HepG2 (cell line): ENCODE measurements around the gene TBX6. TPM values are rescaled to one million over a fixed set of nuclear protein-coding genes. Genes with fewer than 3 reads are reported as not detected.

Experiments used
- KLF16 ChIP-seq, 2 experiments: sonication (generic) in 1 of 2; formaldehyde crosslinking in 1 of 2; IDR thresholded peaks; 2 replicates each; pipeline versions ENCODE4 v1.6.1 to v1.8.0; 2016 to 2023; ENCODE audit warnings: missing genetic modification reagents in 2 of 2, missing compliant biosample characterization in 1 of 2
- RAD21 ChIP-seq: fragments of 450-650 bp; formaldehyde crosslinking; IDR thresholded peaks from 2 replicates; pipeline ENCODE4 v1.5.0; 2020; ENCODE audit warnings: mild to moderate bottlenecking
- RELA ChIP-seq: sonication (generic); formaldehyde crosslinking; IDR thresholded peaks from 2 replicates; pipeline ENCODE4 v1.4.0; 2020; ENCODE audit warnings: missing genetic modification reagents
- SIN3A ChIP-seq: IDR thresholded peaks from 2 replicates; pipeline ENCODE4 v1.6.1; 2011; ENCODE audit warnings: low read depth, mild to moderate bottlenecking, control low read depth, low read length, borderline replicate concordance
- SP1 ChIP-seq, 2 experiments: fragments of 450-650 bp in 1 of 2; sonication (generic) in 1 of 2; formaldehyde crosslinking in 1 of 2; IDR thresholded peaks; 2 replicates each; pipeline versions ENCODE4 v1.4.0 to v1.6.1; 2016 to 2020; ENCODE audit warnings: missing genetic modification reagents in 1 of 2
- TAF1 ChIP-seq: sonication (generic); formaldehyde crosslinking; IDR thresholded peaks from 2 replicates; pipeline ENCODE4 v1.4.0; 2020; ENCODE audit warnings: missing genetic modification reagents
- THAP8 ChIP-seq: sonication (generic); formaldehyde crosslinking; IDR thresholded peaks from 2 replicates; pipeline ENCODE4 v1.5.1; 2020; ENCODE audit warnings: missing genetic modification reagents, mild to moderate bottlenecking, borderline replicate concordance
- ZBTB33 ChIP-seq: sonication (generic); formaldehyde crosslinking; IDR thresholded peaks from 2 replicates; pipeline ENCODE4 v1.4.0; 2020; ENCODE audit warnings: missing genetic modification reagents
- ZC3H13 ChIP-seq: sonication (generic); formaldehyde crosslinking; IDR thresholded peaks from 2 replicates; pipeline ENCODE4 v1.8.1; 2023; ENCODE audit warnings: mild to moderate bottlenecking, missing genetic modification reagents, moderate library complexity
- ZNF484 ChIP-seq: sonication (generic); formaldehyde crosslinking; IDR thresholded peaks from 2 replicates; pipeline ENCODE4 v1.5.1; 2020; ENCODE audit warnings: mild to moderate bottlenecking, low read depth, missing genetic modification reagents, borderline replicate concordance
- ZNF512 ChIP-seq: sonication (generic); formaldehyde crosslinking; IDR thresholded peaks from 2 replicates; pipeline ENCODE4 v1.4.0; 2020; ENCODE audit warnings: mild to moderate bottlenecking, missing genetic modification reagents
- ZNF530 ChIP-seq: sonication (generic); formaldehyde crosslinking; IDR thresholded peaks from 2 replicates; pipeline ENCODE4 v1.5.0; 2020; ENCODE audit warnings: low read depth, mild to moderate bottlenecking, missing genetic modification reagents
- ZNF678 ChIP-seq: sonication (generic); formaldehyde crosslinking; IDR thresholded peaks from 2 replicates; pipeline ENCODE4 v1.4.0; 2020; ENCODE audit warnings: mild to moderate bottlenecking, missing genetic modification reagents
- polyA plus RNA-seq, 8 experiments: library from polyadenylated mRNA; depleted of rRNA in 3 of 8; stranded (reverse) in 7 of 8; unstranded in 1 of 8; fragments of >200 nt; fragmentation: Illumina TruSeq in 4 of 8; extraction: Trizol in 4 of 8; gene quantifications; 2 replicates each; pipeline versions ENCODE4 v1.2.1 to v1.2.3, GENCODE V29; 2011 to 2016; ENCODE audit warnings: low read depth in 4 of 8, missing spikeins in 1 of 8, mixed read lengths in 1 of 8; ENCODE audit not compliant: insufficient read depth in 1 of 8
- total RNA-seq, 5 experiments: library from RNA; depleted of rRNA; stranded (reverse); fragments of >200 nt; fragmentation: Illumina TruSeq; extraction: Trizol; gene quantifications; 2 replicates each; pipeline ENCODE4 v1.2.3, GENCODE V29; 2016; ENCODE audit warnings: low read depth in 1 of 5
- TF ChIP-seq, protein P1 (sequence below): sonication (generic); formaldehyde crosslinking; IDR thresholded peaks from 2 replicates; pipeline ENCODE4 v1.4.0; 2020; ENCODE audit warnings: mild to moderate bottlenecking, missing genetic modification reagents
- TF ChIP-seq, protein P2 (sequence below): IDR thresholded peaks from 2 replicates; pipeline ENCODE4 v1.6.1; 2012; ENCODE audit warnings: inconsistent platforms
- TF ChIP-seq, protein P3 (sequence below): sonication (generic); formaldehyde crosslinking; IDR thresholded peaks from 2 replicates; pipeline ENCODE4 v1.9.0; 2021; ENCODE audit warnings: missing genetic modification reagents, borderline replicate concordance

The TBX6 gene
- total and polyA plus RNA-seq, 2 of the 13 experiments (the other 11 are each of a cell fraction or from before 2014, with no cell fraction given), result 0.24 to 0.42 TPM

GRCh38 chr16:30068750-30069610 lies 22.7 kb downstream of the TBX6 start (continued):
- TF ChIP-seq TAF1 (peak; percentile 30; the same call in 1 of the 2 replicates), THAP8 (CRISPR knock-in tag) (no peak), ZNF530 (no peak), SIN3A (0 out of 2 replicates have a peak, but pooled peaks have one; percentile 17), KLF16 (CRISPR knock-in tag; IDR thresholded peaks at IDR 0.05) (peak in 1 of 2 experiments; percentile 39; a peak in 1 of 4 replicates), ZNF678 (CRISPR knock-in tag) (no peak), ZNF512 (CRISPR knock-in tag) (no peak), RELA (CRISPR knock-in tag) (no peak), SP1 (IDR thresholded peaks at IDR 0.05) (no peak), SP1 (CRISPR knock-in tag; IDR thresholded peaks at IDR 0.05) (no peak), ZC3H13 (CRISPR knock-in tag) (peak; percentile 45), ZBTB33 (CRISPR knock-in tag) (peak; percentile 87), RAD21 (CRISPR knock-in tag) (peak; percentile 42; the same call in 1 of the 2 replicates), ZNF484 (CRISPR knock-in tag) (no peak)
- TF ChIP-seq, protein P1, sequence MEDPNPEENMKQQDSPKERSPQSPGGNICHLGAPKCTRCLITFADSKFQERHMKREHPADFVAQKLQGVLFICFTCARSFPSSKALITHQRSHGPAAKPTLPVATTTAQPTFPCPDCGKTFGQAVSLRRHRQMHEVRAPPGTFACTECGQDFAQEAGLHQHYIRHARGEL (CRISPR knock-in tag), result no peak
- TF ChIP-seq, protein P2, sequence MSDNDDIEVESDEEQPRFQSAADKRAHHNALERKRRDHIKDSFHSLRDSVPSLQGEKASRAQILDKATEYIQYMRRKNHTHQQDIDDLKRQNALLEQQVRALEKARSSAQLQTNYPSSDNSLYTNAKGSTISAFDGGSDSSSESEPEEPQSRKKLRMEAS, result no peak
- TF ChIP-seq, protein P3, sequence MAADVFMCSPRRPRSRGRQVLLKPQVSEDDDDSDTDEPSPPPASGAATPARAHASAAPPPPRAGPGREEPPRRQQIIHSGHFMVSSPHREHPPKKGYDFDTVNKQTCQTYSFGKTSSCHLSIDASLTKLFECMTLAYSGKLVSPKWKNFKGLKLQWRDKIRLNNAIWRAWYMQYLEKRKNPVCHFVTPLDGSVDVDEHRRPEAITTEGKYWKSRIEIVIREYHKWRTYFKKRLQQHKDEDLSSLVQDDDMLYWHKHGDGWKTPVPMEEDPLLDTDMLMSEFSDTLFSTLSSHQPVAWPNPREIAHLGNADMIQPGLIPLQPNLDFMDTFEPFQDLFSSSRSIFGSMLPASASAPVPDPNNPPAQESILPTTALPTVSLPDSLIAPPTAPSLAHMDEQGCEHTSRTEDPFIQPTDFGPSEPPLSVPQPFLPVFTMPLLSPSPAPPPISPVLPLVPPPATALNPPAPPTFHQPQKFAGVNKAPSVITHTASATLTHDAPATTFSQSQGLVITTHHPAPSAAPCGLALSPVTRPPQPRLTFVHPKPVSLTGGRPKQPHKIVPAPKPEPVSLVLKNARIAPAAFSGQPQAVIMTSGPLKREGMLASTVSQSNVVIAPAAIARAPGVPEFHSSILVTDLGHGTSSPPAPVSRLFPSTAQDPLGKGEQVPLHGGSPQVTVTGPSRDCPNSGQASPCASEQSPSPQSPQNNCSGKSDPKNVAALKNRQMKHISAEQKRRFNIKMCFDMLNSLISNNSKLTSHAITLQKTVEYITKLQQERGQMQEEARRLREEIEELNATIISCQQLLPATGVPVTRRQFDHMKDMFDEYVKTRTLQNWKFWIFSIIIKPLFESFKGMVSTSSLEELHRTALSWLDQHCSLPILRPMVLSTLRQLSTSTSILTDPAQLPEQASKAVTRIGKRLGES (CRISPR knock-in tag), result no peak
